ENCODE data around the gene AGAP2. TPM values are rescaled to one million over a fixed set of nuclear protein-coding genes. Genes with fewer than 3 reads are reported as not detected.

The AGAP2 gene
- total and polyA plus RNA-seq, 2 of the 13 experiments (the other 11 are each of a cell fraction or from before 2014, with no cell fraction given): 0.38 to 0.45 TPM

GRCh38 chr12:57751788-57752667 is 13.5 kb upstream of the AGAP2 start, which contains the start of gene CDK4 (continued):
- peak; percentile 91; the same call in 1 of the 2 replicates for TF ChIP-seq ZNF577 (CRISPR knock-in tag; IDR thresholded peaks at IDR 0.05; ENCODE audit: borderline replicate concordance, low read depth)
- TF ChIP-seq ZNF331 (CRISPR knock-in tag; IDR thresholded peaks at IDR 0.05): peak; percentile 81
- no peak; the same call in 1 of the 2 replicates for TF ChIP-seq ZNF12 (CRISPR knock-in tag; IDR thresholded peaks at IDR 0.05)
- TF ChIP-seq TIGD3 (CRISPR knock-in tag; IDR thresholded peaks at IDR 0.05; ENCODE audit: borderline replicate concordance): no peak
- peak; percentile 81; the same call in 1 of the 2 replicates for TF ChIP-seq ZNF546 (CRISPR knock-in tag; conservative IDR thresholded peaks at IDR 0.05)
- no peak for TF ChIP-seq GPBP1L1 (CRISPR knock-in tag; IDR thresholded peaks at IDR 0.05)
- peak; percentile 99 for TF ChIP-seq ZSCAN25 (CRISPR knock-in tag; IDR thresholded peaks at IDR 0.05)
- TF ChIP-seq ZNF337 (CRISPR knock-in tag; IDR thresholded peaks at IDR 0.05; ENCODE audit: borderline replicate concordance, low read depth): peak; percentile 52; the same call in 1 of the 2 replicates
- TF ChIP-seq ZNF777 (CRISPR knock-in tag; IDR thresholded peaks at IDR 0.05): peak; percentile 73
- TF ChIP-seq FOXK1 (CRISPR knock-in tag; IDR thresholded peaks at IDR 0.05; ENCODE audit: borderline replicate concordance, low read depth): peak; percentile 96; the same call in 1 of the 2 replicates
- TF ChIP-seq NFKB2 (CRISPR knock-in tag; IDR thresholded peaks at IDR 0.05; ENCODE audit: borderline replicate concordance): peak; percentile 97; the same call in 1 of the 2 replicates
- peak; percentile 91 for TF ChIP-seq ZMYM4 (CRISPR knock-in tag; IDR thresholded peaks at IDR 0.05)
- no peak for TF ChIP-seq ZNF713 (CRISPR knock-in tag; IDR thresholded peaks at IDR 0.05)
- TF ChIP-seq SMAD9 (CRISPR knock-in tag; IDR thresholded peaks at IDR 0.05): no peak
- TF ChIP-seq NONO (IDR thresholded peaks at IDR 0.05): no peak
- peak; percentile 97 for TF ChIP-seq NONO (CRISPR knock-in tag; conservative IDR thresholded peaks at IDR 0.05)
- no peak for TF ChIP-seq HNRNPH1 (optimal IDR thresholded peaks at IDR 0.05; ENCODE audit: low read depth, low read length)
- peak; percentile 81 for TF ChIP-seq RXRB (CRISPR knock-in tag; IDR thresholded peaks at IDR 0.05; ENCODE audit: borderline replicate concordance)
- peak; percentile 71 for TF ChIP-seq ZNF503 (CRISPR knock-in tag; IDR thresholded peaks at IDR 0.05)
- peak; percentile 87 for TF ChIP-seq GMEB1 (CRISPR knock-in tag; IDR thresholded peaks at IDR 0.05; ENCODE audit: borderline replicate concordance)
- peak; percentile 93; the same call in 1 of the 2 replicates for TF ChIP-seq HOXA9 (CRISPR knock-in tag; IDR thresholded peaks at IDR 0.05; ENCODE audit: borderline replicate concordance)
- no peak for TF ChIP-seq MBNL3 (CRISPR knock-in tag; conservative IDR thresholded peaks at IDR 0.05)
- TF ChIP-seq SYNCRIP (IDR thresholded peaks at IDR 0.05; ENCODE audit: insufficient read depth, low read depth, low read length): no peak
